HL-60/S4 (cell line): Measurements from ENCODE around the gene XPO6.
"Not testable (repeated sequence)": the region's sequence is repeated elsewhere in the genome, so short reads cannot be mapped to it uniquely, and the experiment has no call there.

Source experiments
- in situ Hi-C: fragments of 300-500 bp; cut with MboI; formaldehyde crosslinking; loops from 2 replicates; pipeline ENCODE4 v1.14.3; 2022; ENCODE audit warnings: low sequenced_read_pairs

The XPO6 gene, protein sequence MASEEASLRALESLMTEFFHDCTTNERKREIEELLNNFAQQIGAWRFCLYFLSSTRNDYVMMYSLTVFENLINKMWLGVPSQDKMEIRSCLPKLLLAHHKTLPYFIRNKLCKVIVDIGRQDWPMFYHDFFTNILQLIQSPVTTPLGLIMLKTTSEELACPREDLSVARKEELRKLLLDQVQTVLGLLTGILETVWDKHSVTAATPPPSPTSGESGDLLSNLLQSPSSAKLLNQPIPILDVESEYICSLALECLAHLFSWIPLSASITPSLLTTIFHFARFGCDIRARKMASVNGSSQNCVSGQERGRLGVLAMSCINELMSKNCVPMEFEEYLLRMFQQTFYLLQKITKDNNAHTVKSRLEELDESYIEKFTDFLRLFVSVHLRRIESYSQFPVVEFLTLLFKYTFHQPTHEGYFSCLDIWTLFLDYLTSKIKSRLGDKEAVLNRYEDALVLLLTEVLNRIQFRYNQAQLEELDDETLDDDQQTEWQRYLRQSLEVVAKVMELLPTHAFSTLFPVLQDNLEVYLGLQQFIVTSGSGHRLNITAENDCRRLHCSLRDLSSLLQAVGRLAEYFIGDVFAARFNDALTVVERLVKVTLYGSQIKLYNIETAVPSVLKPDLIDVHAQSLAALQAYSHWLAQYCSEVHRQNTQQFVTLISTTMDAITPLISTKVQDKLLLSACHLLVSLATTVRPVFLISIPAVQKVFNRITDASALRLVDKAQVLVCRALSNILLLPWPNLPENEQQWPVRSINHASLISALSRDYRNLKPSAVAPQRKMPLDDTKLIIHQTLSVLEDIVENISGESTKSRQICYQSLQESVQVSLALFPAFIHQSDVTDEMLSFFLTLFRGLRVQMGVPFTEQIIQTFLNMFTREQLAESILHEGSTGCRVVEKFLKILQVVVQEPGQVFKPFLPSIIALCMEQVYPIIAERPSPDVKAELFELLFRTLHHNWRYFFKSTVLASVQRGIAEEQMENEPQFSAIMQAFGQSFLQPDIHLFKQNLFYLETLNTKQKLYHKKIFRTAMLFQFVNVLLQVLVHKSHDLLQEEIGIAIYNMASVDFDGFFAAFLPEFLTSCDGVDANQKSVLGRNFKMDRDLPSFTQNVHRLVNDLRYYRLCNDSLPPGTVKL

GRCh38 chr16:28211758-28212531, at the start of gene XPO6:
XPO6 (minus strand) TSS chr16:28211965; CDS start chr16:28211368, 597 bp downstream.
- in situ Hi-C loops = no loop called here

DNA sequence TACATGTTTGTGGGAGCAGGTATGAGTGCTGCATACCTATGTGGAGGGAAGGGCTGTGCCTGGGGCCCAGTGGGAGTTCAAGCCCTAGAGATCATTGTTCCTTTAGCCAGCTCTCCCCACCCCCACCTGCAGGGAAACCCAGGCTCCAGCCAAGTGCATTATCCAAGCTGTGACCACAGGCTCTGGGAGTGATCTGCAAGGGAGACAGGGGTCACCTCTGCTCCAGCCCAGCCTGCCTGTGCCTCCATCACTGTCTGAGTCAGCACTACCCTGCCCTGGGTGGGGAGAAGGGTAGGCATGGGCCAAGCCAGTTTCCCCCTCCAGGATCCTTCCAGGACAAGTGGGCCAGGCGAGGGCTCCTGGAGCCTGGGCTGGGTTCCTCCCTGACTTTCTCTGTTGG, 48.4 kb upstream of the XPO6 start:
- in situ Hi-C loops = no loop called here

GRCh38 chr16:28259781-28260150, 48.0 kb upstream of the XPO6 start:
- in situ Hi-C loops = no loop called here

- in situ Hi-C loops = no loop called here
These were observed 47.5 kb upstream of the XPO6 start for GRCh38 chr16:28259091-28259780.

- in situ Hi-C loops = no loop called here
These were observed 46.8 kb upstream of the XPO6 start for GRCh38 chr16:28258567-28258966.

GRCh38 chr16:28257256-28257655, 45.5 kb upstream of the XPO6 start:
- in situ Hi-C loops = no loop called here

DNA sequence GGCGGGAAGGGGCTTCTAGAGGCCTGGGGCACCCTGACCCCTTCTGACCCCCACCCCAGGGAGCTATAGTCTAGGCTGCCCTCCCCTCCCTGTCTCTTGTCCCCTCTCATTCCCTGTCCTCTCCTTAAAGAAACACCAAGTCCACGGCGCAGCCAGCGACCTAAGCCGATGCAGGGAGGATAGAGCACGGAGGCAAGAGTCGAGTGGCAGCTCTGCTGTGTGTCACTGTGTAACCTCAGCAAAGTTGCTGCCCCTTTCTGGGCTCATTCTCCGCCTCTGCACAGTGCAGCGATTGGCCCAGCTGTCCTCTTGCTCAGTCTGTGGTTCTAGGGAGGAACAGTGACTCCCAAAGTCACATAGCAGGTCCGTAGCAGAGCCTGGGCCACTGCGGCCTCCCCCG, 44.1 kb upstream of the XPO6 start:
- in situ Hi-C loops = no loop called here

GRCh38 chr16:28254158-28254557, 42.4 kb upstream of the XPO6 start:
- in situ Hi-C loops = no loop called here

- in situ Hi-C loops = no loop called here
These were observed 39.2 kb upstream of the XPO6 start for GRCh38 chr16:28250999-28251398.

DNA sequence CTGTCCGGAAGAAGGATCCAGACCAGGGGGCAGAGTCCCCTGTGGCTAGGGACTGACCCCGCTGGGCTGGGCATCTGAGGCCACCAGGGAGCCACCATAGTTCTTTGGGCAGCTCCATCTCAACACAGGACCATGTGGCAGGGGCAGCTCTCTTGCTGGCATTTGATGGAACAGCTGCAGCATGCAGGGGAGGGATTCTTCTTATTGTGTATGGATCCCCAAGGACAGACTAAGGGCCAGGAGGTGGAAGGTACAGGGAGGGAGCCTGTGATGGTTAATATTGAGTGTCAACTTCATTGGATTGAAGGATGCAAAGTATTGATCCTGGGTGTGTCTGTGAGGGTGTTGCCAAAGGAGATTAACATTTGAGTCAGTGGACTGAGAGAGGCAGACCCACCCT, 37.7 kb upstream of the XPO6 start:
- in situ Hi-C loops = loop anchor here (25.0 kb wide), 1 partner anchor 262 kb away; no protein-coding TSS in a partner anchor

GRCh38 chr16:28241924-28242323, 30.2 kb upstream of the XPO6 start:
- in situ Hi-C loops = loop anchor here (25.0 kb wide), 1 partner anchor 255 kb away; no protein-coding TSS in a partner anchor

DNA sequence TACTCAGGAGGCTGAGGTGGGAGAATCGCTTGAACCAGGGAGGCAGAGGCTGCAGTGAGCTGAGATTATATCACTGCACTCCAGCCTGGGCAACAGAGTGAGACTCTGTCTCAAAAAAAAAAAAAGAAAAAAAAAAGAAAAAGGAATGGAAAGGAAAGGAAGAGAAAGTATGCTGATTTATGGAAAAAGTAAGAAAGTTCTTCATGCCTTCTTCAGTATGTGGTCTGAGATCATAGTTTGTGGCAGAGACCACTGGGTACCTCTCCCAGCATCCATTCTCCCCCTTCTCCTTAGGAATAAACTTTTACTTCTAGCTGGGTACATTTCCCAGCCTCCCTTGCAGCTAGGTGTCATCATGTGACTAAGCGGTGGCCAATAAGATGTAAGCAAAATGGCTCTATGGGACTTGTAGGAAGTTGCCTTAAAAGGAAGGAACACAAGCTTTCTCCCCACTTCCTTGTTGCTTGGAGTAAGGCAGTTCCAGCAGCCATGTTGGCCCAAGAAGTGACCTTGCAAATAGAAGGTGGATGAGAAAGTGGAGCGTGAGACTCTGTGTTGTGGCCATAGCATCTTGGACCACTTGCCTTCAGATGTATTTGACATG, 26.1 kb upstream of the XPO6 start:
- in situ Hi-C loops = loop anchor here (25.0 kb wide), 1 partner anchor 251 kb away; no protein-coding TSS in a partner anchor

- in situ Hi-C loops = loop anchor here (25.0 kb wide), 1 partner anchor 244 kb away; no protein-coding TSS in a partner anchor
These were observed 20.0 kb upstream of the XPO6 start for GRCh38 chr16:28231763-28232162.

DNA sequence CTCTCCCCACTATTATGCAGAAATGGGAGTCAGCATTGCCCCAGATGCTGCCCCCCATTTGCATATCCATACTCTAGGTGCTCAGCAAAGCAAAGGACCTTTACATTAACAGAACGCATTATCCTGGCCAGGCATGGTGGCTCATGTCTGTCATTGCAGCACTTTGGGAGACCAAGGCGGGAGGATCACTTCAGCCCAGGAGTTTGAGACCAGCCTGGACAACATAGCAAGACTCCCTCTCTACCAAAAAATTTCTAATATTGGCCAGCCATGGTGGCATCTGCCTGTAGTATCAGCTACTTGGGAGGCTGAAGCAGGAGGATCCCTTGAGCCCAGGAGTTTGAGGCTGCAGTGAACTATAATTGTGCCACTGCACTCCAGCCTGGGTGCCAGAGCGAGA, 12.1 kb upstream of the XPO6 start:
- in situ Hi-C loops = not testable (repeated sequence)

- in situ Hi-C loops = not testable (repeated sequence)
These were observed 8.0 kb upstream of the XPO6 start for GRCh38 chr16:28219777-28220176.

DNA sequence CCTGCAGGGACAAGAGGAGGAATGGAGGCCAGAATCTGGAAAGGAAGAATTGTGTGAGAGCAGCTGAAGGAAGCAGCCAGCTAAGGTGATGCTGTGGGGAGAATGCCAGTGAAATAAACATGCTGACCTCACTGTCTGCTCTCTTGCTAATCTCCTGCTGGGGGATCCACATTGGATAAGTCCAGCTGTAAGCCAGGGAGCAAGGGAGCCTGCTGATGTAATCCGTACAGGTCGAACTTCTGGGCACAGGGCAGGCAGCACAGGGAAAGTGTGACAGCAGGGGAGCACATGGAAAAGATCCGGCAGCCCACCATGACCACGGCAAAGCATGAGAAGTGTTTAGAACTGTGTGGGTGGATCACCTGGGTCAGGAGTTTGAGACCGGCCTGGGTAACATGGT, 7.5 kb upstream of the XPO6 start:
- in situ Hi-C loops = no loop called here

DNA sequence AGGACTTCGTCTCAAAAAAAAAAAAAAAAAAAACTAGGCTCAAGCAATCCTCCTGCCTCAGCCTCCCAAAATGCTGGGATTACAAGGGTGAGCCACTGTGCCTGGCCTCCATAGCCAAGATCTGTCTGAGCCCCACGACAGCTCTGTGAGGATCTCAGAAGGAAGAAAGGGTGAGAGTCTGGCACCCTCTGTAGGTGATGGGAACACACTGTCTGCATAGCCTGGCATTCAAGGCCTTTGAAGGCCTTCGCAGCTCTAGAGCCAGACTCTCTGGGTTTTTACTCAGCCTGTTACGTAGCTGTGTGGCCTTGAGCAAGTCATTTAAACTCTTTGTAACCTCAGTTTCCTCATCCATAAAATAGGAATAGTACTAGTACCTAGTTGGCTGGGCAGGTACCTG, 6.3 kb upstream of the XPO6 start:
- in situ Hi-C loops = no loop called here

DNA sequence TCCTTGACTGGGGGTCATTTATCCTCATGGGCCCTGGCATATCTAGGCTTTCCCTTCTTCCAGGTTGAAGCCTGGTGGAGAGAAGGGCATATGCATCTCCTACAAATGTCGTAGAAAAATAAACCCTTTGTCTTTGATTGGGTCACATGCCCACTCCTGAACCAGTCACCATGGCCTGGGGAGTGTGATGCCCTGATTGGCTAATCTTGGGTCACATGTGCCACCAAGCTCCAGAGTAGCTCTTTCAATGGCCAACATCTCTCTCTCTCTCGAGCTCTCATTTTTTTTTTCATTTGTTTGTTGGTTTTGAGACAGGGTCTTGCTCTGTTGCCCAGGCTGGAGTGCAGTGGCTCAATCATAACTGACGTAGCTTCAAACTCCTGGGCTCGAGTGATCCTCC, 5.6 kb upstream of the XPO6 start:
- in situ Hi-C loops = no loop called here

DNA sequence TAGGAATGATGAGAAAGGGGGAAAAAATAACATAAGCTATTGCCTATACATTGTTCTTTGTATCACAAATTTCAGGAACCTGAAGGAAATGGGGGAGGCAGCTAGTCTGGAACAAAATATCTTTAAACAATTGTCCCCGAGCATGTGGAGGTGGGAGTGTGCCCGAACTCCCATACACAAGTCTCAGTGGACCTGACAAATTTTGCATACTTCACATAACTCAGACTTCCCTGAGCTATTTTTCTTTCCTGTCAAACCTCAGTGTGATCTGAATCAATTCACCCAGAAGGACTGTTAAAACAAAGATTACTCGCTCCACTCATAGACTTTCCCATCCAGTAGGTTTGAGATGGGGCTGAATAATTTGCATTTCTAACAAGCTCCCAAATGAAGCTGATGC, 1.6 kb upstream of the XPO6 start:
- in situ Hi-C loops = no loop called here

- in situ Hi-C loops = no loop called here
These were observed 738 bp upstream of the XPO6 start for GRCh38 chr16:28212532-28212873.
